Uterine smooth muscle cell (primary cell): ENCODE measurements around the gene NCAPD3. TPM values are rescaled to one million over a fixed set of nuclear protein-coding genes. Genes with fewer than 3 reads are reported as not detected.

Experiments
- total RNA-seq: library from RNA; depleted of rRNA; stranded (reverse); fragments of >200 nt; gene quantifications from 2 replicates; pipeline ENCODE4 v1.2.3, GENCODE V29; 2014

NCAPD3 gene, protein sequence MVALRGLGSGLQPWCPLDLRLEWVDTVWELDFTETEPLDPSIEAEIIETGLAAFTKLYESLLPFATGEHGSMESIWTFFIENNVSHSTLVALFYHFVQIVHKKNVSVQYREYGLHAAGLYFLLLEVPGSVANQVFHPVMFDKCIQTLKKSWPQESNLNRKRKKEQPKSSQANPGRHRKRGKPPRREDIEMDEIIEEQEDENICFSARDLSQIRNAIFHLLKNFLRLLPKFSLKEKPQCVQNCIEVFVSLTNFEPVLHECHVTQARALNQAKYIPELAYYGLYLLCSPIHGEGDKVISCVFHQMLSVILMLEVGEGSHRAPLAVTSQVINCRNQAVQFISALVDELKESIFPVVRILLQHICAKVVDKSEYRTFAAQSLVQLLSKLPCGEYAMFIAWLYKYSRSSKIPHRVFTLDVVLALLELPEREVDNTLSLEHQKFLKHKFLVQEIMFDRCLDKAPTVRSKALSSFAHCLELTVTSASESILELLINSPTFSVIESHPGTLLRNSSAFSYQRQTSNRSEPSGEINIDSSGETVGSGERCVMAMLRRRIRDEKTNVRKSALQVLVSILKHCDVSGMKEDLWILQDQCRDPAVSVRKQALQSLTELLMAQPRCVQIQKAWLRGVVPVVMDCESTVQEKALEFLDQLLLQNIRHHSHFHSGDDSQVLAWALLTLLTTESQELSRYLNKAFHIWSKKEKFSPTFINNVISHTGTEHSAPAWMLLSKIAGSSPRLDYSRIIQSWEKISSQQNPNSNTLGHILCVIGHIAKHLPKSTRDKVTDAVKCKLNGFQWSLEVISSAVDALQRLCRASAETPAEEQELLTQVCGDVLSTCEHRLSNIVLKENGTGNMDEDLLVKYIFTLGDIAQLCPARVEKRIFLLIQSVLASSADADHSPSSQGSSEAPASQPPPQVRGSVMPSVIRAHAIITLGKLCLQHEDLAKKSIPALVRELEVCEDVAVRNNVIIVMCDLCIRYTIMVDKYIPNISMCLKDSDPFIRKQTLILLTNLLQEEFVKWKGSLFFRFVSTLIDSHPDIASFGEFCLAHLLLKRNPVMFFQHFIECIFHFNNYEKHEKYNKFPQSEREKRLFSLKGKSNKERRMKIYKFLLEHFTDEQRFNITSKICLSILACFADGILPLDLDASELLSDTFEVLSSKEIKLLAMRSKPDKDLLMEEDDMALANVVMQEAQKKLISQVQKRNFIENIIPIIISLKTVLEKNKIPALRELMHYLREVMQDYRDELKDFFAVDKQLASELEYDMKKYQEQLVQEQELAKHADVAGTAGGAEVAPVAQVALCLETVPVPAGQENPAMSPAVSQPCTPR (N-terminal part only)
- total RNA-seq: 11.6 and 34.4 TPM in 2 replicates

DNA sequence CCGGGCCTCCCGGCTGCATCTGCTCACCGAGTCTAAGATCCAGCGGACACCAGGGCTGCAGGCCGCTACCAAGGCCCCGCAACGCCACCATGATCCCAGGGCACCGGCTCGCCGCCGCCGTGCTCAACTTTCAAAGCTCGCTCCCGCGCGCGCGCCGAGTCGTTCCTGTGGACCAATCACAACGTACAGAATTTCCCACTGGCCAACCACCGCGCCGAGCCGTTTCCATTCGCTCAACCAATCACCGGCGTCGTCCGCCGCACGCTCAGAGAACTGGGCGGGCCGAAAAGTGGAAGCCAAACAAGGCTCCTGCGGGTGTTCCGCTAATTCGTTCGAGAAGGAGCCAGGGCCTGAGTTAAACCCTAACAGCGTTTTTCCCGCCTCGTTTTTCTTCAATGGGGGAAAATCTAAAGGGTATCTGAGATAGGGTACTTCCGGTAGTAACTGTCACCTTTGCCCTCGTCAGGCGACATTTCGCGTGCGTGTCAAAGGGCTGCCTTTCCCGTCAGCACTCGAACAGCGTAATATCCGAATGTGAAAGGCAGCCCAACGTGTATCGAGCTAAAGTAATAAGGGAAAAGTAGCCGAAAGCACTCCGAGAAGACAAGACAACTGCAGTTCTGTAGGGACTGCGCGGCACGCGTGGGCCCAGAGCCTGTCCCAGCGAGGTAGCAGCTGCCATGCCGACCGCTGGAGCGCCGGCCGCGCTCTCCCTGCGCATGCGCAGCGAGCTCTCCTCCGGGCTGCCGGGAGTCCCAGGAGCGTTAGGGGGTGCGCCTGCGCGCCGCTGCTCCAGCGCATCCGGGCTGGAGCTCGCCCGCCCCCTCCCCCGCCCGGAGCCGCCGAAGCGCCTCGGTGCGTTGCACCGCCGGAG lies at the start of gene NCAPD3, which contains the start of gene VPS26B:
Gene NCAPD3, minus strand, starts transcription at position 132 of the 874 bp plus-strand sequence. Its CDS starts 41 bp downstream, at position 91.
Gene VPS26B, plus strand, starts transcription at position 836 of the 874 bp plus-strand sequence. CDS start 452 bp downstream, outside the sequence.

DNA sequence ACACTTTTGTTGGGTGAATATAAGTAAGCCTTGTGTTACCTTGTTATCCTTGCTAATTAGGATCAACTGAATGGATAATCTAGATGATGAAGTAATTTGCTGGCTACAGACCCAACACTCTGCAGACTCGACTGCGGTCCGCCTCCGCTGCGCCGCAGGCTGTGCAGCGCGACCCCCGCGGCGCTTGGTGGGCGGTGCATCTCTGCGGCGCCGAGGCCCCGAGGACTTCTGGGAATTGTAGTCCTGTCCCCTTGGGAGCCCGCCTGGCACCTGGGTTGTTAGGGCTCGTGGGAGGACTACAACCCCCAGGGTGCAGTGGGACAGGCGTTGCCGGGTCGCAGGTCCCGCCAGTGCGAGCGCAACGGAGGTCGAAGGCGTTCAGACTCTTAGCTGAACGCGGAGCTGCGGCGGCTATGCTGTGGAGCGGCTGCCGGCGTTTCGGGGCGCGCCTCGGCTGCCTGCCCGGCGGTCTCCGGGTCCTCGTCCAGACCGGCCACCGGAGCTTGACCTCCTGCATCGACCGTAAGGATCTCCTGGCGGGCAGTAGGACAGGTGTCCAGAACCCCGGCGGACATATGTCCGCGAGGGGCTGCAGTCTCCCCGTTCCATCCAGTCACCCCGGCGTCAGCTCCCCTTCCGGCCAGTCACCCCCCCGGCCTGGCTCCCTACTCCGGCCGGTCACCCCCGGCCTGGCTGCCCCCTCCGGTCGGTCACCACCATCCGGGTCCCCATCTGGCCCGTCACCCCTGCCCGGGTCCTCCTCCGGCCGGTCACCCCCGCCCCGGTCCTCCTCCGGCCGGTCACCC lies 29.6 kb upstream of the NCAPD3 start, which contains the start of the genes ACAD8 and THYN1:
Gene ACAD8, plus strand, starts transcription at position 381 of the 806 bp plus-strand sequence. Its CDS starts 33 bp downstream, at position 414.
Gene THYN1, minus strand, starts transcription at position 165 of the 806 bp plus-strand sequence. CDS start 470 bp downstream, outside the sequence.

Other genes with a start within 250 kb of the NCAPD3 start
- 77.6 and 86.5 TPM in 2 replicates for gene JAM3, start 154.9 kb downstream of the NCAPD3 start, total RNA-seq
- 39.5 and 46.0 TPM in 2 replicates for gene VPS26B, start 704 bp upstream of the NCAPD3 start, total RNA-seq
- gene THYN1, start 29.4 kb upstream of the NCAPD3 start, total RNA-seq: 68.3 and 93.5 TPM in 2 replicates
- gene ACAD8, start 29.6 kb upstream of the NCAPD3 start, total RNA-seq: 17.5 and 17.7 TPM in 2 replicates
- not detected in 2 replicates for gene GLB1L3, start 52.4 kb upstream of the NCAPD3 start, total RNA-seq
- 0.37 and 0.44 TPM in 2 replicates for gene GLB1L2, start 108.0 kb upstream of the NCAPD3 start, total RNA-seq
- under 0.01 TPM in 1 of 2 replicates, not detected in the other for gene B3GAT1, start 188.3 kb upstream of the NCAPD3 start, total RNA-seq